ENCODE results near the gene INPP5D. TPM values are rescaled to one million over a fixed set of nuclear protein-coding genes. Genes with fewer than 3 reads are reported as not detected.

The INPP5D gene
- total and polyA plus RNA-seq, 2 donors (not counting 1 experiment from before 2014, with no cell fraction given): 152 to 444 TPM

GRCh38 chr2:233210281-233210680 lies 150.1 kb downstream of the INPP5D start:
- H3K79me2 ChIP-seq (ENCODE audit: control insufficient read depth, insufficient read depth, low read length): no peaks in the 10 kb centered on the region
- POLR2A ChIA-PET: no interaction called here
- CTCF ChIA-PET: no interaction called here
- H2AFZ ChIP-seq (ENCODE audit: insufficient read depth, low read depth, low read length, poor library complexity, severe bottlenecking): no peak overlapping the region
- Mint-ChIP-seq H3K4me3 (no peak overlapping the region), H3K27me3 (no peaks in the 10 kb centered on the region), H3K27ac (peak overlapping the region; percentile 33), H3K9me3 (ENCODE audit: insufficient read depth) (no peaks in the 10 kb centered on the region), H3K4me1 (peaks cover 14% of the 10 kb centered on the region)
- peaks cover 9% of the 10 kb centered on the region for H4K20me1 ChIP-seq (ENCODE audit: control insufficient read depth, insufficient read depth, low read length, poor library complexity, severe bottlenecking)
- no peak for TF ChIP-seq EZH2 (IDR thresholded peaks at IDR 0.05; ENCODE audit: borderline replicate concordance, insufficient read depth, low read depth, low read length, poor library complexity, severe bottlenecking)
- no peak for TF ChIP-seq CTCF (IDR thresholded peaks at IDR 0.05)
- no peak for DNase-seq
- H3K4me3 ChIP-seq (ENCODE audit: control extremely low read depth in 1 of 5, extremely low read depth in 1 of 5, insufficient read depth in 1 of 5, low read depth in 2 of 5, low read length in 4 of 5): no peak overlapping the region
- no peaks in the 10 kb centered on the region for H3K27me3 ChIP-seq (replicated peaks in 1 of 4; ENCODE audit: control extremely low read depth in 1 of 4, control insufficient read depth in 3 of 4, insufficient read depth in 4 of 4, low read length in 3 of 4)
- intact Hi-C loops (cut with micrococcal nuclease): no loop called here
- H3K9ac ChIP-seq (ENCODE audit: low read length): no peak overlapping the region
- peaks cover 7 to 46% of the 10 kb centered on the region in 2 experiments for H3K36me3 ChIP-seq (replicated peaks in 1 of 2; ENCODE audit: control extremely low read depth in 1 of 2, control insufficient read depth in 1 of 2, extremely low read depth in 1 of 2, insufficient read depth in 2 of 2, low read length in 1 of 2)
- H3K4me2 ChIP-seq (replicated peaks; ENCODE audit: low read depth, low read length, poor library complexity, severe bottlenecking): no peak overlapping the region
- 93% methylated on average over 8 of the region's 8 CpGs for WGBS (ENCODE audit: insufficient coverage)
- no peak overlapping the region for H3K27ac ChIP-seq (ENCODE audit: low read length in 2 of 2)
- no peak for ATAC-seq (ENCODE audit: low read depth)
- H3K4me1 ChIP-seq (ENCODE audit: control insufficient read depth in 2 of 2, insufficient read depth in 2 of 2, low read length in 2 of 2): no peaks in the 10 kb centered on the region
- no peaks in the 10 kb centered on the region for H3K9me3 ChIP-seq (ENCODE audit: control extremely low read depth in 1 of 3, control insufficient read depth in 2 of 3, insufficient read depth in 1 of 3, low read length in 2 of 3)

GRCh38 chr2:233210843-233211547 lies 150.9 kb downstream of the INPP5D start:
- DNase-seq: no peak
- H3K27me3 ChIP-seq (replicated peaks in 1 of 4; ENCODE audit: control extremely low read depth in 1 of 4, control insufficient read depth in 3 of 4, insufficient read depth in 4 of 4, low read length in 3 of 4): no peaks in the 10 kb centered on the region
- no peak for ATAC-seq (ENCODE audit: low read depth)
- H4K20me1 ChIP-seq (ENCODE audit: control insufficient read depth, insufficient read depth, low read length, poor library complexity, severe bottlenecking): peaks cover 9% of the 10 kb centered on the region
- no peak overlapping the region for H3K9ac ChIP-seq (ENCODE audit: low read length)
- H3K4me3 ChIP-seq (ENCODE audit: control extremely low read depth in 1 of 5, extremely low read depth in 1 of 5, insufficient read depth in 1 of 5, low read depth in 2 of 5, low read length in 4 of 5): no peak overlapping the region
- no peaks in the 10 kb centered on the region for H3K27me3 Mint-ChIP-seq
- H3K27ac ChIP-seq (ENCODE audit: low read length in 2 of 2): no peak overlapping the region
- no peak overlapping the region for H2AFZ ChIP-seq (ENCODE audit: insufficient read depth, low read depth, low read length, poor library complexity, severe bottlenecking)
- TF ChIP-seq CTCF (IDR thresholded peaks at IDR 0.05) (no peak), EZH2 (IDR thresholded peaks at IDR 0.05; ENCODE audit: borderline replicate concordance, insufficient read depth, low read depth, low read length, poor library complexity, severe bottlenecking) (no peak)
- no peak overlapping the region for H3K4me3 Mint-ChIP-seq
- no peaks in the 10 kb centered on the region for H3K9me3 Mint-ChIP-seq (ENCODE audit: insufficient read depth)
- ChIA-PET CTCF (no interaction called here), POLR2A (no interaction called here)
- H3K36me3 ChIP-seq (replicated peaks in 1 of 2; ENCODE audit: control extremely low read depth in 1 of 2, control insufficient read depth in 1 of 2, extremely low read depth in 1 of 2, insufficient read depth in 2 of 2, low read length in 1 of 2): peaks cover 7 to 43% of the 10 kb centered on the region in 2 experiments
- H3K4me1 ChIP-seq (ENCODE audit: control insufficient read depth in 2 of 2, insufficient read depth in 2 of 2, low read length in 2 of 2): no peaks in the 10 kb centered on the region
- peaks cover 14% of the 10 kb centered on the region for H3K4me1 Mint-ChIP-seq
- WGBS (ENCODE audit: insufficient coverage): 89% methylated on average over 17 of the region's 18 CpGs
- H3K27ac Mint-ChIP-seq: peak overlapping the region; percentile 33
- no peaks in the 10 kb centered on the region for H3K79me2 ChIP-seq (ENCODE audit: control insufficient read depth, insufficient read depth, low read length)
- no peaks in the 10 kb centered on the region for H3K9me3 ChIP-seq (ENCODE audit: control extremely low read depth in 1 of 3, control insufficient read depth in 2 of 3, insufficient read depth in 1 of 3, low read length in 2 of 3)
- H3K4me2 ChIP-seq (replicated peaks; ENCODE audit: low read depth, low read length, poor library complexity, severe bottlenecking): no peak overlapping the region
- intact Hi-C loops (cut with micrococcal nuclease): no loop called here
